H9 (cell line): ENCODE data around the gene PARP1. TPM values are rescaled to one million over a fixed set of nuclear protein-coding genes. Genes with fewer than 3 reads are reported as not detected.

ENCODE experiments used
- DNase-seq: peaks from one replicate; pipeline ENCODE4 v3.0.0-alpha.2; 2017
- H2AFZ ChIP-seq: one replicate; pipeline ENCODE4 v1.6.1; 2013; ENCODE audit warnings: mild to moderate bottlenecking, low read length, control low read depth, moderate library complexity
- H2AK5ac ChIP-seq: 2 replicates; pipeline ENCODE4 v1.6.1; 2013; ENCODE audit warnings: low read length, control low read depth, mixed read lengths; ENCODE audit not compliant: insufficient read length
- H2BK120ac ChIP-seq: one replicate; pipeline ENCODE4 v1.6.1; 2013; ENCODE audit warnings: low read depth, mild to moderate bottlenecking, low read length, control low read depth, inconsistent platforms; ENCODE audit not compliant: poor library complexity, severe bottlenecking
- H2BK12ac ChIP-seq: 2 replicates; pipeline ENCODE4 v1.6.1; 2013; ENCODE audit warnings: low read length, control low read depth, mixed read lengths, low read depth; ENCODE audit not compliant: insufficient read length
- H2BK15ac ChIP-seq: 2 replicates; pipeline ENCODE4 v1.6.1; 2013; ENCODE audit warnings: low read depth, low read length, control low read depth
- H2BK20ac ChIP-seq: one replicate; pipeline ENCODE4 v1.6.1; 2013; ENCODE audit warnings: low read depth, mild to moderate bottlenecking, low read length, control low read depth, inconsistent platforms; ENCODE audit not compliant: poor library complexity, severe bottlenecking
- H2BK5ac ChIP-seq: 2 replicates; pipeline ENCODE4 v1.6.1; 2013; ENCODE audit warnings: low read length, control low read depth, mixed read lengths; ENCODE audit not compliant: insufficient read length
- H3K14ac ChIP-seq: 2 replicates; pipeline ENCODE4 v1.6.1; 2013; ENCODE audit warnings: low read length, control low read depth; ENCODE audit not compliant: insufficient read depth
- H3K18ac ChIP-seq: 2 replicates; pipeline ENCODE4 v1.6.1; 2013; ENCODE audit warnings: low read depth, mild to moderate bottlenecking, mixed read lengths, low read length, control low read depth; ENCODE audit not compliant: insufficient read length
- H3K23ac ChIP-seq: 2 replicates; pipeline ENCODE4 v1.6.1; 2013; ENCODE audit warnings: low read length, control low read depth, mixed read lengths, low read depth; ENCODE audit not compliant: insufficient read length
- H3K23me2 ChIP-seq: 2 replicates; pipeline ENCODE4 v1.6.1; 2013; ENCODE audit warnings: low read depth, mild to moderate bottlenecking, mixed read lengths, low read length, control low read depth; ENCODE audit not compliant: insufficient read length, poor library complexity, severe bottlenecking
- H3K27ac ChIP-seq: 2 replicates; pipeline ENCODE4 v1.5.1; 2013; ENCODE audit warnings: low read length, control low read depth, mixed read lengths, low read depth; ENCODE audit not compliant: insufficient read length
- H3K27me3 ChIP-seq: 2 replicates; pipeline ENCODE4 v1.6.1; 2013; ENCODE audit warnings: low read length, control low read depth, inconsistent platforms; ENCODE audit not compliant: insufficient read depth
- H3K4ac ChIP-seq: 2 replicates; pipeline ENCODE4 v1.6.1; 2013; ENCODE audit warnings: low read depth, mild to moderate bottlenecking, control low read depth, inconsistent platforms, low read length, moderate library complexity
- H3K4me1 ChIP-seq: 2 replicates; pipeline ENCODE4 v1.6.1; 2013; ENCODE audit warnings: low read length, control low read depth, inconsistent platforms; ENCODE audit not compliant: insufficient read depth
- H3K4me2 ChIP-seq: 2 replicates; pipeline ENCODE4 v1.6.1; 2013; ENCODE audit warnings: low read length, control low read depth, mixed read lengths; ENCODE audit not compliant: insufficient read length, insufficient read depth
- H3K56ac ChIP-seq: 2 replicates; pipeline ENCODE4 v1.6.1; 2013; ENCODE audit warnings: low read depth, mild to moderate bottlenecking, mixed read lengths, low read length, control low read depth; ENCODE audit not compliant: insufficient read length
- H3K79me1 ChIP-seq: 2 replicates; pipeline ENCODE4 v1.6.1; 2013; ENCODE audit warnings: low read depth, mild to moderate bottlenecking, moderate library complexity, low read length, control low read depth, inconsistent platforms; ENCODE audit not compliant: insufficient read depth, poor library complexity, severe bottlenecking
- H3K79me2 ChIP-seq: 2 replicates; pipeline ENCODE4 v1.6.1; 2013; ENCODE audit warnings: low read length, control low read depth, inconsistent platforms; ENCODE audit not compliant: insufficient read depth
- H3K9ac ChIP-seq: 2 replicates; pipeline ENCODE4 v1.6.1; 2013; ENCODE audit warnings: low read length, control low read depth, mixed read lengths; ENCODE audit not compliant: insufficient read length; ENCODE audit errors: extremely low read depth
- H3K9me3 ChIP-seq: one replicate; pipeline ENCODE4 v1.6.1; 2013; ENCODE audit warnings: low read depth, low read length, inconsistent platforms; ENCODE audit not compliant: control insufficient read depth
- H3T11ph ChIP-seq: one replicate; pipeline ENCODE4 v1.6.1; 2013; ENCODE audit warnings: mild to moderate bottlenecking, low read length, control low read depth, inconsistent platforms
- H4K20me1 ChIP-seq: one replicate; pipeline ENCODE4 v1.6.1; 2013; ENCODE audit not compliant: control insufficient read depth, insufficient read length, insufficient read depth
- H4K5ac ChIP-seq: 2 replicates; pipeline ENCODE4 v1.6.1; 2013; ENCODE audit warnings: low read depth, mild to moderate bottlenecking, mixed read lengths, low read length, control low read depth; ENCODE audit not compliant: insufficient read length
- H4K8ac ChIP-seq: replicated peaks from 2 replicates; pipeline ENCODE4 v1.6.1; 2013; ENCODE audit warnings: low read length, control low read depth, mixed read lengths, low read depth; ENCODE audit not compliant: insufficient read length
- H4K91ac ChIP-seq: 2 replicates; pipeline ENCODE4 v1.6.1; 2013; ENCODE audit warnings: low read depth, mild to moderate bottlenecking, moderate library complexity, mixed read lengths, low read length, control low read depth; ENCODE audit not compliant: insufficient read length
- H3K27ac Mint-ChIP-seq, 3 experiments: 2 replicates in 2 of 3; 3 replicates in 1 of 3; pipeline ENCODE4 v1.8.0; 2020 to 2021; ENCODE audit warnings: mixed read lengths in 3 of 3, mild to moderate bottlenecking in 1 of 3, moderate library complexity in 1 of 3
- H3K27me3 Mint-ChIP-seq: 2 replicates; pipeline ENCODE4 v1.8.0; 2021; ENCODE audit warnings: low read depth, mild to moderate bottlenecking, moderate library complexity, mixed read lengths
- H3K36me3 Mint-ChIP-seq, 3 experiments: 2 replicates in 2 of 3; 3 replicates in 1 of 3; pipeline ENCODE4 v1.8.0; 2020 to 2021; ENCODE audit warnings: low read depth in 3 of 3, mixed read lengths in 3 of 3; ENCODE audit not compliant: insufficient read depth in 1 of 3
- H3K4me1 Mint-ChIP-seq, 2 experiments: 2 replicates each; pipeline ENCODE4 v1.8.0; 2020; ENCODE audit warnings: mixed read lengths in 2 of 2
- H3K4me3 Mint-ChIP-seq, 2 experiments: 2 replicates in 1 of 2; 3 replicates in 1 of 2; pipeline ENCODE4 v1.8.0; 2020 to 2021; ENCODE audit warnings: mild to moderate bottlenecking in 2 of 2, mixed read lengths in 2 of 2, moderate library complexity in 1 of 2
- H3K9me3 Mint-ChIP-seq, 2 experiments: 2 replicates in 1 of 2; 3 replicates in 1 of 2; pipeline ENCODE4 v1.8.0; 2020; ENCODE audit warnings: mild to moderate bottlenecking in 2 of 2, mixed read lengths in 2 of 2, moderate library complexity in 1 of 2
- CTCF ChIP-seq: fragments of 200-600 bp; sonication (generic); conservative IDR thresholded peaks from 3 replicates; pipeline ENCODE4 v1.8.0; 2021; ENCODE audit warnings: antibody characterized with exemption, mild to moderate bottlenecking
- WGBS: extraction: QIAGEN DNeasy Blood & Tissue Kit; methylation state at CpG from one replicate; pipeline ENCODE4 v1.1.7; 2013; ENCODE audit warnings: missing lambda C conversion rate, low lambda C conversion rate, mixed read lengths; ENCODE audit not compliant: insufficient read length; ENCODE audit errors: extremely low coverage; 5-methylcytosine and 5-hydroxymethylcytosine counted together
- total RNA-seq: library from RNA; stranded (reverse); gene quantifications from 2 replicates; pipeline ENCODE4 v1.2.1, GENCODE V29; 2021

Gene PARP1
- total RNA-seq, 1 experiment from 2014 or later: 337 TPM

- no peak overlapping the region; a peak in 1 of 5 replicates for H3K4me3 Mint-ChIP-seq
- Histone ChIP-seq H4K5ac (no peak overlapping the region), H3K9ac (no peak overlapping the region), H3K14ac (no peak overlapping the region), H3K79me2 (no peaks in the 10 kb centered on the region), H3K9me3 (no peaks in the 10 kb centered on the region), H3K4ac (no peak overlapping the region), H2BK12ac (no peak overlapping the region), H2BK5ac (no peak overlapping the region), H3T11ph (no peak overlapping the region), H2BK15ac (no peak overlapping the region), H3K27me3 (no peaks in the 10 kb centered on the region), H3K4me2 (no peak overlapping the region), H3K79me1 (no peaks in the 10 kb centered on the region), H4K91ac (no peak overlapping the region), H4K20me1 (no peaks in the 10 kb centered on the region), H3K4me1 (peaks cover 2% of the 10 kb centered on the region; the same call in 1 of the 2 replicates), H2BK120ac (no peak overlapping the region), H4K8ac (no peak overlapping the region), H3K23me2 (no peaks in the 10 kb centered on the region), H2AFZ (no peak overlapping the region), H2BK20ac (no peak overlapping the region), H3K23ac (no peak overlapping the region), H3K56ac (no peak overlapping the region), H2AK5ac (no peak overlapping the region), H3K18ac (no peak overlapping the region), H3K27ac (no peak overlapping the region)
- no peaks in the 10 kb centered on the region for H3K9me3 Mint-ChIP-seq
- H3K4me1 Mint-ChIP-seq: peaks cover 34 to 38% of the 10 kb centered on the region in 2 experiments
- peaks cover 1% of the 10 kb centered on the region for H3K27me3 Mint-ChIP-seq
- no peak overlapping the region for H3K27ac Mint-ChIP-seq
- DNase-seq: no peak
- no peaks in the 10 kb centered on the region for H3K36me3 Mint-ChIP-seq
- no CpG with 5 or more reads among the region's 2 CpGs for WGBS
- no peak for TF ChIP-seq CTCF
These were observed 38.2 kb upstream of the PARP1 start for GRCh38 chr1:226446094-226446493.
